WTC11 (cell line): ENCODE measurements around the gene DCLRE1C.

Experiments used
- CREM ChIP-seq: sonication (generic); formaldehyde crosslinking; IDR thresholded peaks from 2 replicates; pipeline ENCODE4 v1.8.1; 2022; ENCODE audit warnings: mild to moderate bottlenecking, missing genetic modification reagents, moderate library complexity
- ESRRA ChIP-seq: sonication (generic); formaldehyde crosslinking; IDR thresholded peaks from 2 replicates; pipeline ENCODE4 v1.8.1; 2022; ENCODE audit warnings: mild to moderate bottlenecking, missing genetic modification reagents, borderline replicate concordance
- FOXK1 ChIP-seq: sonication (generic); formaldehyde crosslinking; IDR thresholded peaks from 2 replicates; pipeline ENCODE4 v1.8.0; 2022; ENCODE audit warnings: mild to moderate bottlenecking, moderate library complexity, missing genetic modification reagents
- GABPB1 ChIP-seq: sonication (generic); formaldehyde crosslinking; IDR thresholded peaks from 2 replicates; pipeline ENCODE4 v1.8.1; 2023; ENCODE audit warnings: mild to moderate bottlenecking, missing genetic modification reagents
- ZNF671 ChIP-seq: fragments of 250-450 bp; sonication (Bioruptor Pico); IDR thresholded peaks from 2 replicates; pipeline ENCODE4 v1.8.0; 2021; ENCODE audit warnings: mild to moderate bottlenecking
- TF ChIP-seq, protein P1 (sequence below): fragments of 200-600 bp; IDR thresholded peaks from 2 replicates; pipeline ENCODE4 v1.8.0; 2022; ENCODE audit warnings: antibody characterized with exemption
- TF ChIP-seq, protein P2 (sequence below): sonication (generic); formaldehyde crosslinking; IDR thresholded peaks from 2 replicates; pipeline ENCODE4 v1.8.1; 2023; ENCODE audit warnings: mild to moderate bottlenecking, missing genetic modification reagents, moderate library complexity
- TF ChIP-seq, protein P3 (sequence below): fragments of 250-450 bp; sonication (Bioruptor Pico); IDR thresholded peaks from 2 replicates; pipeline ENCODE4 v1.9.0; 2021; ENCODE audit warnings: mild to moderate bottlenecking

DNA sequence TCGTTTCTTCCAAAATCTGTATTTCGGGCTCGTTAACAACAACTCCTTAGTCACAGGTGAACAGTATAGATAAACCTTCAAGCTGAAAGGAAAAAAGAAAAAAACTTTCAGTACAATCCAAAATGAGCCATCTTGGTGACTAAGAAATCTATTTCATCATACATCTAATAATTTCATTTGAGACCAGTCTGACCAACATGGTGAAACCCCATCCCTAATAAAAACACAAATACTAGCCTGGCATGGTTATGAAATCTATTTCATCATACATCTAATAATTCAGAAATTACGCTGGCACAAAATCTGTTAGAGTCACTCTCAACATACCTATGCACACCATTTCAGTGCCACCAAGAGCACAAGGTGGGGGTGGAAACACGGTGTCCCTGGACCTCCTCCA lies 8.8 kb downstream of the DCLRE1C start:
- TF ChIP-seq, protein P1, sequence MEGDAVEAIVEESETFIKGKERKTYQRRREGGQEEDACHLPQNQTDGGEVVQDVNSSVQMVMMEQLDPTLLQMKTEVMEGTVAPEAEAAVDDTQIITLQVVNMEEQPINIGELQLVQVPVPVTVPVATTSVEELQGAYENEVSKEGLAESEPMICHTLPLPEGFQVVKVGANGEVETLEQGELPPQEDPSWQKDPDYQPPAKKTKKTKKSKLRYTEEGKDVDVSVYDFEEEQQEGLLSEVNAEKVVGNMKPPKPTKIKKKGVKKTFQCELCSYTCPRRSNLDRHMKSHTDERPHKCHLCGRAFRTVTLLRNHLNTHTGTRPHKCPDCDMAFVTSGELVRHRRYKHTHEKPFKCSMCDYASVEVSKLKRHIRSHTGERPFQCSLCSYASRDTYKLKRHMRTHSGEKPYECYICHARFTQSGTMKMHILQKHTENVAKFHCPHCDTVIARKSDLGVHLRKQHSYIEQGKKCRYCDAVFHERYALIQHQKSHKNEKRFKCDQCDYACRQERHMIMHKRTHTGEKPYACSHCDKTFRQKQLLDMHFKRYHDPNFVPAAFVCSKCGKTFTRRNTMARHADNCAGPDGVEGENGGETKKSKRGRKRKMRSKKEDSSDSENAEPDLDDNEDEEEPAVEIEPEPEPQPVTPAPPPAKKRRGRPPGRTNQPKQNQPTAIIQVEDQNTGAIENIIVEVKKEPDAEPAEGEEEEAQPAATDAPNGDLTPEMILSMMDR = no peak
- TF ChIP-seq FOXK1 (CRISPR knock-in tag) = no peak
- no peak for TF ChIP-seq CREM
- TF ChIP-seq ZNF671 (CRISPR knock-in tag) = no peak
- TF ChIP-seq, protein P2, sequence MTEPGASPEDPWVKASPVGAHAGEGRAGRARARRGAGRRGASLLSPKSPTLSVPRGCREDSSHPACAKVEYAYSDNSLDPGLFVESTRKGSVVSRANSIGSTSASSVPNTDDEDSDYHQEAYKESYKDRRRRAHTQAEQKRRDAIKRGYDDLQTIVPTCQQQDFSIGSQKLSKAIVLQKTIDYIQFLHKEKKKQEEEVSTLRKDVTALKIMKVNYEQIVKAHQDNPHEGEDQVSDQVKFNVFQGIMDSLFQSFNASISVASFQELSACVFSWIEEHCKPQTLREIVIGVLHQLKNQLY (CRISPR knock-in tag) = no peak
- TF ChIP-seq, protein P3, sequence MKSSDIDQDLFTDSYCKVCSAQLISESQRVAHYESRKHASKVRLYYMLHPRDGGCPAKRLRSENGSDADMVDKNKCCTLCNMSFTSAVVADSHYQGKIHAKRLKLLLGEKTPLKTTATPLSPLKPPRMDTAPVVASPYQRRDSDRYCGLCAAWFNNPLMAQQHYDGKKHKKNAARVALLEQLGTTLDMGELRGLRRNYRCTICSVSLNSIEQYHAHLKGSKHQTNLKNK = no peak
- no peak for TF ChIP-seq ESRRA (CRISPR knock-in tag)
- no peak for TF ChIP-seq GABPB1 (CRISPR knock-in tag)
